Uterus (tissue), 4 donors: ENCODE results near the gene CMKLR1. TPM values are rescaled to one million over a fixed set of nuclear protein-coding genes. Genes with fewer than 3 reads are reported as not detected.

Source experiments
- DNase-seq, 2 donors: peaks; one replicate each; pipeline ENCODE4 v3.0.0-alpha.2; 2019 to 2020
- H3K27ac ChIP-seq, 2 donors: fragments of 200-600 bp; sonication (generic); 1 replicate in 1 of 2; 2 replicates in 1 of 2; pipeline ENCODE4 v1.5.1; 2016 to 2018
- H3K27me3 ChIP-seq, 2 donors: fragments of 200-600 bp; sonication (generic); one replicate each; pipeline ENCODE4 v1.5.1; 2018 to 2019; ENCODE audit warnings: control low read depth in 1 of 2
- H3K36me3 ChIP-seq, 2 donors: fragments of 200-600 bp; sonication (generic); one replicate each; pipeline ENCODE4 v1.5.1; 2019; ENCODE audit warnings: control low read depth in 1 of 2
- H3K4me1 ChIP-seq, 2 donors: fragments of 200-600 bp; sonication (generic); one replicate each; pipeline ENCODE4 v1.5.1; 2018 to 2019; ENCODE audit warnings: control low read depth in 1 of 2
- H3K4me3 ChIP-seq, 2 donors: fragments of 200-600 bp; sonication (generic); 1 replicate in 1 of 2; 2 replicates in 1 of 2; pipeline ENCODE4 v1.5.1; 2018 to 2019; ENCODE audit warnings: mild to moderate bottlenecking in 1 of 2
- H3K9me3 ChIP-seq, 2 donors: fragments of 200-600 bp; sonication (generic); one replicate each; pipeline ENCODE4 v1.5.1; 2019; ENCODE audit warnings: control low read depth in 1 of 2
- POLR2A ChIP-seq, 2 donors: fragments of 450-650 bp; IDR thresholded peaks; one replicate each; pipeline ENCODE4 v1.6.1; 2016; ENCODE audit warnings: antibody characterized with exemption in 2 of 2, mild to moderate bottlenecking in 1 of 2, moderate library complexity in 1 of 2
- intact Hi-C: fragments of 100-400 bp; cut with DNase I; formaldehyde crosslinking; loops from one replicate; pipeline ENCODE4 v1.15.1; 2023; ENCODE audit warnings: low total_unique reads
- total RNA-seq, 4 donors: library from RNA; depleted of rRNA in 3 of 4; stranded (reverse); fragments of >200 nt in 3 of 4; gene quantifications; one replicate each; pipeline versions ENCODE4 v1.1.0 to v1.2.4, GENCODE V29; 2014 to 2023
- TF ChIP-seq, protein P1 (sequence below), 4 experiments: fragments of 200-600 bp in 2 of 4; fragments of 450-650 bp in 2 of 4; sonication (generic) in 2 of 4; IDR thresholded peaks; one replicate each; pipeline ENCODE4 v1.5.1; 2016 to 2019; ENCODE audit warnings: antibody characterized with exemption in 4 of 4, mild to moderate bottlenecking in 2 of 4, moderate library complexity in 1 of 4
- donor health status: DM: yes; HTN: yes; CAD: no.

Gene CMKLR1
- total RNA-seq, 4 donors from 2014 or later = 8.2 to 27.1 (median 11.5) TPM

DNA sequence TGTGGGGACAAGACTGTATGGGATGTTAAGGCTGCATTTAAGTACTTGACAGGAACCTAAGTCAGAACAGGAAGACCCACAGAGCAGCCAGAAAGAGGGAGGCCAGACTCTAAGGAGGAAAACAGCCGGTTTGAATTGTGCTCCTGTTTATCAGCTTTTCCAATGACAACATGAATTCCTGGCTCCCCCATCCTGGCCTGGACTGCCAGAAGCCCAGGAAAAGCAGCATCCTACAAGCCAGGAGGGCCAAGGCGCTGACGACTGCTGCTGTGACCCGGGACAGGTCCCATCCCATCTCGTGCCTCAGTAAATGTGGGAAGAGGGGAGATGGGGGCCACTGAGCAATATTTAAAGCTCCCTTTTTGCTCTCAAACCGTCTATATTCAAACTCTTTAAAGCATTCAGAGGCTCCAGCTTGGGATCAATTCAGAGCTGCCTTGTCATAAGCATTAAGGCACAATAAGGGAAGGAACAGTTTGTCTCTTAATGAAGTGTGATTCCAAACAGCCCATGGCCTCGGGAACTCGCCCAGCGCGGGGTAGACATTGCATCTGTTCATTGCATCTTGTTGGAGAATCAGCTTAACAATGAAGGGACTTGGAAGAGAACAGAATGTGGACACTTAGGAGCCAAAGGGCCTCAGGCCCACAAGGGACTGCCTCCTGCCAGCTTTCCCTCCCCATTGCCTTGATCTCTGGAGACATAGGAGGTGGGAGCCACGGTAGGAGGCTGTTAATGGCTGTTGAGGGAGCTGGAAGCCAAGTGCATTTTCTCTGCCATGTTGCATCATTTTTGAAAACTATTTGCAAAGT is 49.6 kb downstream of the CMKLR1 start:
- intact Hi-C loops = no loop called here
- no peaks in the 10 kb centered on the region for H3K36me3 ChIP-seq
- no peaks in the 10 kb centered on the region for H3K4me1 ChIP-seq
- peak overlapping the region; percentile 28 to 67 for H3K27ac ChIP-seq
- H3K27me3 ChIP-seq = no peaks in the 10 kb centered on the region
- no peak overlapping the region for H3K4me3 ChIP-seq
- H3K9me3 ChIP-seq = no peaks in the 10 kb centered on the region
- no peak for TF ChIP-seq POLR2A (IDR thresholded peaks at IDR 0.05)
- TF ChIP-seq, protein P1, sequence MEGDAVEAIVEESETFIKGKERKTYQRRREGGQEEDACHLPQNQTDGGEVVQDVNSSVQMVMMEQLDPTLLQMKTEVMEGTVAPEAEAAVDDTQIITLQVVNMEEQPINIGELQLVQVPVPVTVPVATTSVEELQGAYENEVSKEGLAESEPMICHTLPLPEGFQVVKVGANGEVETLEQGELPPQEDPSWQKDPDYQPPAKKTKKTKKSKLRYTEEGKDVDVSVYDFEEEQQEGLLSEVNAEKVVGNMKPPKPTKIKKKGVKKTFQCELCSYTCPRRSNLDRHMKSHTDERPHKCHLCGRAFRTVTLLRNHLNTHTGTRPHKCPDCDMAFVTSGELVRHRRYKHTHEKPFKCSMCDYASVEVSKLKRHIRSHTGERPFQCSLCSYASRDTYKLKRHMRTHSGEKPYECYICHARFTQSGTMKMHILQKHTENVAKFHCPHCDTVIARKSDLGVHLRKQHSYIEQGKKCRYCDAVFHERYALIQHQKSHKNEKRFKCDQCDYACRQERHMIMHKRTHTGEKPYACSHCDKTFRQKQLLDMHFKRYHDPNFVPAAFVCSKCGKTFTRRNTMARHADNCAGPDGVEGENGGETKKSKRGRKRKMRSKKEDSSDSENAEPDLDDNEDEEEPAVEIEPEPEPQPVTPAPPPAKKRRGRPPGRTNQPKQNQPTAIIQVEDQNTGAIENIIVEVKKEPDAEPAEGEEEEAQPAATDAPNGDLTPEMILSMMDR (IDR thresholded peaks at IDR 0.05) = no peak
- peak; percentile 75 to 83 for DNase-seq

DNA sequence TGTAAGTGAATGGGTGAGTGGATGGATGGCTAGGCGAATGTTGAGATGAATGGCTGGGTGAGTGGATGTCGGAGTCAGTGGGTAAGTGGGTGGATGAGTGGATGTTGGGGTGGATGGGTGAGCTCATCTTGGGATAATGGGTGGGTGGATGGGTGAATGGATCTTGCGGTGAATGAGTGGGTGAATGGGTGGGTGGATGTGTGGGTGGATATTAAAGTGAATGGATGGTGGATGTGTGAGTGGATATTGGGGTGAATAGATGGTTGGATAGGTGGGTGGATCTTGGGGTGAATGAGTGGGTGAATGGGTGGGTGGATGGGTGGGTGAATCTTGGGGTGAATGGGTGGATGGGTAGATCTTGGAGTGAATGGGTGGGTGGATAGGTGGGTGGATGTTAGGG is 51.9 kb downstream of the CMKLR1 start:
- DNase-seq = no peak
- Histone ChIP-seq H3K36me3 (no peaks in the 10 kb centered on the region), H3K9me3 (no peaks in the 10 kb centered on the region), H3K4me1 (no peaks in the 10 kb centered on the region), H3K4me3 (no peak overlapping the region), H3K27ac (no peak overlapping the region), H3K27me3 (no peaks in the 10 kb centered on the region)
- TF ChIP-seq, protein P1 (IDR thresholded peaks at IDR 0.05) = no peak
- no peak for TF ChIP-seq POLR2A (IDR thresholded peaks at IDR 0.05)
- intact Hi-C loops = no loop called here

DNA sequence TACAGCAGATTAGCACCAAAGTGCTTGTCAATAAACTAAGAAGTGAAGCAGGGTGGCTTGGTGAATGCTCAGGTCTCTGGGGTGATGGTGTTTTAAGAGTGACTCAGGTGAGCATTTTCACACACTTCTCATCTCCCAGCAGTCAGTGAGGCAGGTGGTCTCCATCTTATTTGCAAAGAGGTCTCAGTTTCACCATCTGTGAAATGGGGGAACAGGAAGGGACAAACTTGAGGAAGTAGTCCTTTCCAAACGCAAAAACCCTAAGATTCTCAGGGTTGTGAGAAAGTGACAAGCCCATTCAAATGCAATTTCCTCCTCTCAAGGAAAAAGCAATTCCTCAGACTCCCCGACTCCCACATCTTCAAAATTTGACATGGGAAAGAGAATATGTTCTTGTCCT is 54.1 kb downstream of the CMKLR1 start:
- no peak for TF ChIP-seq POLR2A (IDR thresholded peaks at IDR 0.05)
- TF ChIP-seq, protein P1 (IDR thresholded peaks at IDR 0.05) = no peak
- no peaks in the 10 kb centered on the region for H3K27me3 ChIP-seq
- H3K4me1 ChIP-seq = no peaks in the 10 kb centered on the region
- no peak for DNase-seq
- H3K27ac ChIP-seq = no peak overlapping the region
- no peaks in the 10 kb centered on the region for H3K9me3 ChIP-seq
- H3K36me3 ChIP-seq = no peaks in the 10 kb centered on the region
- intact Hi-C loops = no loop called here
- H3K4me3 ChIP-seq = no peak overlapping the region

DNA sequence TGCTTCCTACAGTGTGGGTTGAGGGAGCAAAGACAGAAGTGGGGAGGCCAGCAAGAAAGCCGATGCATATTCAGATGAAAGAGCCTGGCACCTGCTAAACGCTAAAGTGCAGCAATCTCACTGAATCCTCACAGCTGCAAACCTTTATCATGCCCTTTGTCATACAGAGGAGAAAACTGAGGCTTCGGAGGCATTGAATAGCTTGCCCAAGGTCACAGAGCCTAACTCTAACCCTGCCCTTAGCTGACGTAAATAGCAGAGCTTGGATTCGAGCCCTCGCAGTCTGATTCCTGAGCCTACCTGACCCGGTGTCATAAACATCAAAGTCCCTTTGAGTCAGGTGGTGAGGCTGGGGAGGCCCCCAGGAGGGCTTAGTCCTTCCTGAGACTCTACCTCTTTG is 54.9 kb downstream of the CMKLR1 start:
- no peak for TF ChIP-seq POLR2A (IDR thresholded peaks at IDR 0.05)
- TF ChIP-seq, protein P1 (IDR thresholded peaks at IDR 0.05) = no peak

DNA sequence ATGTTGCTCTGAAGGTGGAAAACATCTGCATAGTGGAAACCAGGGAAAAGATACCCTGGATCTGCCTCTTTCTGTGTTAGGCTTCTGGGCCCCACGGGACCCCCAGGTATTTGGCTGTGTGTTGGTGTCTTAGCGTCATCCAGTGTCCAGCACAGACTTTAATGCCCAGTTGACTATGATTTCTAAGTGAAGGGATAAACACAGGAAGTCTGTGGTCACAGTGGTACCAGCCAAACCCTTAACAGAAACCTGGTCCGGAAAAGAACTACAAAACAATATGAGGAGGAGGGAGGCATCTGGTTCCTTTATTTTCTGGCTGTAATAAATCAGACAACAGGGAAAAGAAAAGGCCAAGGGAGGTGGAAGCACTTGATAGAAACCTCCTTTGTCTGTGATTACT is 56.4 kb downstream of the CMKLR1 start:
- no peak for TF ChIP-seq POLR2A (IDR thresholded peaks at IDR 0.05)
- TF ChIP-seq, protein P1 (IDR thresholded peaks at IDR 0.05) = no peak
- Histone ChIP-seq H3K27me3 (no peaks in the 10 kb centered on the region), H3K27ac (no peak overlapping the region), H3K9me3 (no peaks in the 10 kb centered on the region), H3K4me1 (no peaks in the 10 kb centered on the region), H3K36me3 (no peaks in the 10 kb centered on the region), H3K4me3 (no peak overlapping the region)
- intact Hi-C loops = no loop called here
- DNase-seq = no peak

More for the DNA sequence above, 54.9 kb downstream of the CMKLR1 start:
- Histone ChIP-seq H3K27ac (no peak overlapping the region), H3K36me3 (no peaks in the 10 kb centered on the region), H3K4me3 (no peak overlapping the region), H3K4me1 (no peaks in the 10 kb centered on the region), H3K27me3 (no peaks in the 10 kb centered on the region), H3K9me3 (no peaks in the 10 kb centered on the region)
- intact Hi-C loops = no loop called here
- no peak for DNase-seq
